ENCODE measurements around the gene INTS15. TPM values are rescaled to one million over a fixed set of nuclear protein-coding genes. Genes with fewer than 3 reads are reported as not detected.

INTS15 gene
- total RNA-seq, 1 donor from 2014 or later = 36.9 TPM

DNA sequence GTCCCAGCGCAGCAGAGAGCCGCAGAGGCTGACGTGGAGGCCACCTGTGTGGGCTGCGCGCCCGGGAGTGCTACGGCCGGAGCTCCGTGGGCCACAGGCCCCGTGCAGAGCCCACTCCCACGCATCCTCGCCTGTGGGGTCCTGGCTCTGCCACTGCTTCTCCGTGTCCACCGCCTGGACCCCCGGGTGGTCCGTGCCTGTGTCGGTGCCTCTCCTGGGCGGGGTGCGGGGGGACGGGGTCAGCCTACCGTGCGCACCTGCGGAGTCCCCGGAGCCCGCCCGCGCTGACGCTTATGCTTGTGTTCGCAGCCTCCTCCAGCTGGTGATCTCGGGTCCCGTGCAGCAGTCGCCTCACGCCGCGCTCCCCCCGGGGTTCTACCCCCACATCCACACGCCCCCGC, 17.8 kb downstream of the INTS15 start:
- no peak for DNase-seq
- Mint-ChIP-seq H3K4me3 (ENCODE audit: unreplicated experiment) (no peak overlapping the region), H3K9me3 (ENCODE audit: unreplicated experiment) (peaks cover 2% of the 10 kb centered on the region), H3K4me1 (ENCODE audit: low read depth, unreplicated experiment) (no peaks in the 10 kb centered on the region), H3K36me3 (ENCODE audit: unreplicated experiment) (no peaks in the 10 kb centered on the region), H3K27me3 (ENCODE audit: unreplicated experiment) (peaks cover 6% of the 10 kb centered on the region), H3K27ac (ENCODE audit: unreplicated experiment) (no peak overlapping the region)
- TF ChIP-seq, protein P1, sequence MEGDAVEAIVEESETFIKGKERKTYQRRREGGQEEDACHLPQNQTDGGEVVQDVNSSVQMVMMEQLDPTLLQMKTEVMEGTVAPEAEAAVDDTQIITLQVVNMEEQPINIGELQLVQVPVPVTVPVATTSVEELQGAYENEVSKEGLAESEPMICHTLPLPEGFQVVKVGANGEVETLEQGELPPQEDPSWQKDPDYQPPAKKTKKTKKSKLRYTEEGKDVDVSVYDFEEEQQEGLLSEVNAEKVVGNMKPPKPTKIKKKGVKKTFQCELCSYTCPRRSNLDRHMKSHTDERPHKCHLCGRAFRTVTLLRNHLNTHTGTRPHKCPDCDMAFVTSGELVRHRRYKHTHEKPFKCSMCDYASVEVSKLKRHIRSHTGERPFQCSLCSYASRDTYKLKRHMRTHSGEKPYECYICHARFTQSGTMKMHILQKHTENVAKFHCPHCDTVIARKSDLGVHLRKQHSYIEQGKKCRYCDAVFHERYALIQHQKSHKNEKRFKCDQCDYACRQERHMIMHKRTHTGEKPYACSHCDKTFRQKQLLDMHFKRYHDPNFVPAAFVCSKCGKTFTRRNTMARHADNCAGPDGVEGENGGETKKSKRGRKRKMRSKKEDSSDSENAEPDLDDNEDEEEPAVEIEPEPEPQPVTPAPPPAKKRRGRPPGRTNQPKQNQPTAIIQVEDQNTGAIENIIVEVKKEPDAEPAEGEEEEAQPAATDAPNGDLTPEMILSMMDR (IDR thresholded peaks at IDR 0.05; ENCODE audit: partially characterized antibody, unreplicated experiment) = no peak

DNA sequence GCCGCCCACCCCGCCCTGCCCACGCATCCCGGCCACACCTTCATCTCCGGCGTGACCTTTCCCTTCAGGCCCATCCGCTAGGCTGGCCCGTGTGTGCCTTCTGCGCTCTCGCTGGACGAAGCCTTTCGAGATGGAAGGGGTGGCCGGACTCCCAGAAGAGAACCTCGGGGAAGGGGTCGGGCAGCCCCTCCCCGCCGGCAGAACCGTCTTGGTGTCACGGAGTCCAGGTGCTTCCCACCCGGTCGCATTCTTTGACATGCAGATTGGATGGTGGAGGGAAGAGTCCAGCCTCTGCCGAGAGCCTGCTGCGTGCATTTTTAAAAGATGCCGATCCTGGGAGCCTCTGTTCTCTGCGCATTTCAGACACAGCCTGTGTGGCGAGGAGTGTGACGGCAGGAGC, 18.3 kb downstream of the INTS15 start:
- H3K4me1 Mint-ChIP-seq (ENCODE audit: low read depth, unreplicated experiment) = no peaks in the 10 kb centered on the region
- DNase-seq = no peak
- no peak overlapping the region for H3K4me3 Mint-ChIP-seq (ENCODE audit: unreplicated experiment)
- TF ChIP-seq, protein P1 (IDR thresholded peaks at IDR 0.05; ENCODE audit: partially characterized antibody, unreplicated experiment) = no peak
- H3K27me3 Mint-ChIP-seq (ENCODE audit: unreplicated experiment) = peaks cover 8% of the 10 kb centered on the region
- H3K9me3 Mint-ChIP-seq (ENCODE audit: unreplicated experiment) = peaks cover 2% of the 10 kb centered on the region
- no peak overlapping the region for H3K27ac Mint-ChIP-seq (ENCODE audit: unreplicated experiment)
- no peaks in the 10 kb centered on the region for H3K36me3 Mint-ChIP-seq (ENCODE audit: unreplicated experiment)

DNA sequence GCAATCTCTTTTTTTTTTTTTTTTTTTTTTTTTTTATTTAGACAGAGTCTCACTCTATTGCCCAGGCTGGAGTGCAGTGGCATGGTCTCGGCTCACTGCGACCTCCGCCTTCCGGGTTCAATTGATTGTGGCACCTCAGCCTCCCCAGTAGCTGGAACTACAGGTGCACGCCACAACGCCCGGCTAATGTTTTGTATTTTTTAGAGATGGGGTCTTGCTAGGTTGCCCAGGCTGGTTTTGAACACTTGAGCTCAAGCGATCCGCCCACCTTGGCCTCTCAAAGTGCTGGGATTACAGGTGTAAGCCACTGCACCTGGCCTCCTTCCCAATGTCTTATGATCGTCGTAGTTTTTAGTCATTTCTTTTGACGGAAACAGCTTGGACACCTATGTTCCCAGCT, 19.0 kb downstream of the INTS15 start:
- Mint-ChIP-seq H3K27me3 (ENCODE audit: unreplicated experiment) (peaks cover 8% of the 10 kb centered on the region), H3K9me3 (ENCODE audit: unreplicated experiment) (peaks cover 2% of the 10 kb centered on the region), H3K27ac (ENCODE audit: unreplicated experiment) (no peak overlapping the region), H3K4me1 (ENCODE audit: low read depth, unreplicated experiment) (no peaks in the 10 kb centered on the region), H3K4me3 (ENCODE audit: unreplicated experiment) (no peak overlapping the region), H3K36me3 (ENCODE audit: unreplicated experiment) (no peaks in the 10 kb centered on the region)
- no peak for DNase-seq
- TF ChIP-seq, protein P1 (IDR thresholded peaks at IDR 0.05; ENCODE audit: partially characterized antibody, unreplicated experiment) = no peak

DNA sequence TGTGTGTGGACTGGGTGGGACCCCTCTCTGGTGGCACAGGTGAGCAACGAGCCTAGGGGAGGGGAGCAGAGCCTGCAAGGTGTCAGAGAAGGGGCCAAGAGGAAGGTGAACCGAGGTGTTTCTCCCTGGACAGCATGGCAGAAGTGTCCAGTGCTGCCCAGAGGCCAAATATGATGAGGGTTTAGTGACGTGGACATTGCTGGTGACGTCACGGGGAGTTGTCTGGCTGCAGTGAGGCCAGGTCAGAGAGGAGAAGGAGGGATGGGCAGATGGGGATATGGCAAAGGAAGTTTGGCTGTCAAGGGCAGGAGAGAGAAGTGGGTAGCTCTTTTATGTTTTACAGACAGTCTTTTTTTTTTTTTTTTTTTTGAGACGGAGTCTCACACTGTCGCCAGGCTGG, 23.0 kb downstream of the INTS15 start:
- TF ChIP-seq, protein P1 (IDR thresholded peaks at IDR 0.05; ENCODE audit: partially characterized antibody, unreplicated experiment) = no peak
- Mint-ChIP-seq H3K27ac (ENCODE audit: unreplicated experiment) (no peak overlapping the region), H3K9me3 (ENCODE audit: unreplicated experiment) (peaks cover 3% of the 10 kb centered on the region), H3K27me3 (ENCODE audit: unreplicated experiment) (peaks cover 8% of the 10 kb centered on the region), H3K4me3 (ENCODE audit: unreplicated experiment) (no peak overlapping the region), H3K4me1 (ENCODE audit: low read depth, unreplicated experiment) (peaks cover 2% of the 10 kb centered on the region), H3K36me3 (ENCODE audit: unreplicated experiment) (no peaks in the 10 kb centered on the region)
- no peak for DNase-seq

DNA sequence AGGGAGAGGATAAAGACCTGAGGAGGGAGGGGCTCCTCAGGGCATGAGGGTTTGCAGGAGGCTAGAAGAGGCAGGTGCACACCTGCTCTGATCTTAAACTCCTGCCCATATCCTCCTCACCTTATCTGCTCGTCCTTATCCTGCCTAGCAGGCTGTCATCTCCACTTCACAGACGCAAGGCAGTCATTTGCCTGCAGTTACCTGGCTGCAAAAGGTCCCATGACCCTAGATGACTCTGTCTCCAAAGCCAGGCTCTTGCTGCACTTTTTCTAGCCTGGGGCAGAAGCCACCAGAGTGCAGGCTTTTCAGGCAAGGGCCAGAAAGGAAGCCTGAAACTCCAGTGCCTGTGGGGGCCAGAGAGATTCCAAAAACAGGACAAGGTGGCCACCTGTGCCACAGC, 23.9 kb downstream of the INTS15 start:
- TF ChIP-seq, protein P1 (IDR thresholded peaks at IDR 0.05; ENCODE audit: partially characterized antibody, unreplicated experiment) = no peak
- H3K27me3 Mint-ChIP-seq (ENCODE audit: unreplicated experiment) = peaks cover 8% of the 10 kb centered on the region
- no peak overlapping the region for H3K27ac Mint-ChIP-seq (ENCODE audit: unreplicated experiment)
- H3K4me3 Mint-ChIP-seq (ENCODE audit: unreplicated experiment) = no peak overlapping the region
- peaks cover 2% of the 10 kb centered on the region for H3K4me1 Mint-ChIP-seq (ENCODE audit: low read depth, unreplicated experiment)
- H3K9me3 Mint-ChIP-seq (ENCODE audit: unreplicated experiment) = peaks cover 3% of the 10 kb centered on the region
- DNase-seq = no peak
- H3K36me3 Mint-ChIP-seq (ENCODE audit: unreplicated experiment) = no peaks in the 10 kb centered on the region

Data from glutamatergic neuron (in vitro differentiated cells).